Measurements from ENCODE around the gene RCAN2.
"Not testable (repeated sequence)": the region's sequence is repeated elsewhere in the genome, so short reads cannot be mapped to it uniquely, and the experiment has no call there.

Gene RCAN2

GRCh38 chr6:46414398-46414797, 76.9 kb downstream of the RCAN2 start:
- H3K9me3 ChIP-seq (ENCODE audit: control insufficient read depth in 1 of 2, low read length in 2 of 2) = no peaks in the 10 kb centered on the region
- no peak overlapping the region for H3K27ac ChIP-seq (ENCODE audit: low read depth, low read length)
- H3K36me3 ChIP-seq (ENCODE audit: control insufficient read depth in 1 of 2, insufficient read depth in 2 of 2, low read length in 2 of 2) = no peaks in the 10 kb centered on the region

GRCh38 chr6:46412662-46413061, 78.6 kb downstream of the RCAN2 start:
- Histone ChIP-seq H3K36me3 (ENCODE audit: control insufficient read depth in 1 of 2, insufficient read depth in 2 of 2, low read length in 2 of 2) (no peaks in the 10 kb centered on the region), H3K4me1 (ENCODE audit: control insufficient read depth in 1 of 2, insufficient read depth in 2 of 2, low read length in 2 of 2) (no peaks in the 10 kb centered on the region), H3K27me3 (ENCODE audit: control insufficient read depth in 1 of 2, insufficient read depth in 2 of 2, low read length in 2 of 2) (no peaks in the 10 kb centered on the region), H3K27ac (ENCODE audit: low read depth, low read length) (no peak overlapping the region), H3K4me3 (ENCODE audit: low read depth in 1 of 2, low read length in 2 of 2) (no peak overlapping the region), H3K9me3 (ENCODE audit: control insufficient read depth in 1 of 2, low read length in 2 of 2) (no peaks in the 10 kb centered on the region), H3K9ac (ENCODE audit: low read depth in 1 of 2, low read length in 2 of 2) (no peak overlapping the region)

More at GRCh38 chr6:46414398-46414797, 76.9 kb downstream of the RCAN2 start:
- Histone ChIP-seq H3K9ac (ENCODE audit: low read depth in 1 of 2, low read length in 2 of 2) (no peak overlapping the region), H3K27me3 (ENCODE audit: control insufficient read depth in 1 of 2, insufficient read depth in 2 of 2, low read length in 2 of 2) (no peaks in the 10 kb centered on the region), H3K4me1 (ENCODE audit: control insufficient read depth in 1 of 2, insufficient read depth in 2 of 2, low read length in 2 of 2) (no peaks in the 10 kb centered on the region), H3K4me3 (ENCODE audit: low read depth in 1 of 2, low read length in 2 of 2) (no peak overlapping the region)

- Histone ChIP-seq H3K4me1 (ENCODE audit: control insufficient read depth in 1 of 2, insufficient read depth in 2 of 2, low read length in 2 of 2) (no peaks in the 10 kb centered on the region), H3K27ac (ENCODE audit: low read depth, low read length) (no peak overlapping the region), H3K9ac (ENCODE audit: low read depth in 1 of 2, low read length in 2 of 2) (no peak overlapping the region)
Measured at GRCh38 chr6:46411456-46412197, 79.6 kb downstream of the RCAN2 start.

GRCh38 chr6:46410334-46410953, 80.8 kb downstream of the RCAN2 start:
- H3K9me3 ChIP-seq (ENCODE audit: control insufficient read depth in 1 of 2, low read length in 2 of 2) = no peaks in the 10 kb centered on the region
- no peak overlapping the region for H3K27ac ChIP-seq (ENCODE audit: low read depth, low read length)
- no peaks in the 10 kb centered on the region for H3K36me3 ChIP-seq (ENCODE audit: control insufficient read depth in 1 of 2, insufficient read depth in 2 of 2, low read length in 2 of 2)
- no peak overlapping the region for H3K9ac ChIP-seq (ENCODE audit: low read depth in 1 of 2, low read length in 2 of 2)
- no peaks in the 10 kb centered on the region for H3K27me3 ChIP-seq (ENCODE audit: control insufficient read depth in 1 of 2, insufficient read depth in 2 of 2, low read length in 2 of 2)
- H3K4me1 ChIP-seq (ENCODE audit: control insufficient read depth in 1 of 2, insufficient read depth in 2 of 2, low read length in 2 of 2) = no peaks in the 10 kb centered on the region
- no peak overlapping the region for H3K4me3 ChIP-seq (ENCODE audit: low read depth in 1 of 2, low read length in 2 of 2)

More at GRCh38 chr6:46411456-46412197, 79.6 kb downstream of the RCAN2 start:
- no peaks in the 10 kb centered on the region for H3K36me3 ChIP-seq (ENCODE audit: control insufficient read depth in 1 of 2, insufficient read depth in 2 of 2, low read length in 2 of 2)
- H3K4me3 ChIP-seq (ENCODE audit: low read depth in 1 of 2, low read length in 2 of 2) = no peak overlapping the region
- H3K27me3 ChIP-seq (ENCODE audit: control insufficient read depth in 1 of 2, insufficient read depth in 2 of 2, low read length in 2 of 2) = no peaks in the 10 kb centered on the region
- no peaks in the 10 kb centered on the region for H3K9me3 ChIP-seq (ENCODE audit: control insufficient read depth in 1 of 2, low read length in 2 of 2)

GRCh38 chr6:46407776-46408530, 83.3 kb downstream of the RCAN2 start:
- H3K4me1 ChIP-seq (ENCODE audit: control insufficient read depth in 1 of 2, insufficient read depth in 2 of 2, low read length in 2 of 2) = no peaks in the 10 kb centered on the region
- H3K36me3 ChIP-seq (ENCODE audit: control insufficient read depth in 1 of 2, insufficient read depth in 2 of 2, low read length in 2 of 2) = no peaks in the 10 kb centered on the region
- H3K4me3 ChIP-seq (ENCODE audit: low read depth in 1 of 2, low read length in 2 of 2) = no peak overlapping the region
- no peak overlapping the region for H3K9ac ChIP-seq (ENCODE audit: low read depth in 1 of 2, low read length in 2 of 2)
- no peaks in the 10 kb centered on the region for H3K27me3 ChIP-seq (ENCODE audit: control insufficient read depth in 1 of 2, insufficient read depth in 2 of 2, low read length in 2 of 2)
- H3K27ac ChIP-seq (ENCODE audit: low read depth, low read length) = no peak overlapping the region
- no peaks in the 10 kb centered on the region for H3K9me3 ChIP-seq (ENCODE audit: control insufficient read depth in 1 of 2, low read length in 2 of 2)

GRCh38 chr6:46407246-46407645, 84.0 kb downstream of the RCAN2 start:
- H3K27me3 ChIP-seq (ENCODE audit: control insufficient read depth in 1 of 2, insufficient read depth in 2 of 2, low read length in 2 of 2) = no peaks in the 10 kb centered on the region
- no peaks in the 10 kb centered on the region for H3K4me1 ChIP-seq (ENCODE audit: control insufficient read depth in 1 of 2, insufficient read depth in 2 of 2, low read length in 2 of 2)
- no peak overlapping the region for H3K9ac ChIP-seq (ENCODE audit: low read depth in 1 of 2, low read length in 2 of 2)
- H3K4me3 ChIP-seq (ENCODE audit: low read depth in 1 of 2, low read length in 2 of 2) = no peak overlapping the region
- H3K36me3 ChIP-seq (ENCODE audit: control insufficient read depth in 1 of 2, insufficient read depth in 2 of 2, low read length in 2 of 2) = no peaks in the 10 kb centered on the region
- H3K9me3 ChIP-seq (ENCODE audit: control insufficient read depth in 1 of 2, low read length in 2 of 2) = no peaks in the 10 kb centered on the region
- no peak overlapping the region for H3K27ac ChIP-seq (ENCODE audit: low read depth, low read length)

GRCh38 chr6:46405620-46406180, 85.5 kb downstream of the RCAN2 start:
- not testable (repeated sequence) for H3K9me3 ChIP-seq (ENCODE audit: control insufficient read depth in 1 of 2, low read length in 2 of 2); H3K4me3 ChIP-seq (ENCODE audit: low read depth in 1 of 2, low read length in 2 of 2); H3K27me3 ChIP-seq (ENCODE audit: control insufficient read depth in 1 of 2, insufficient read depth in 2 of 2, low read length in 2 of 2); H3K27ac ChIP-seq (ENCODE audit: low read depth, low read length); H3K36me3 ChIP-seq (ENCODE audit: control insufficient read depth in 1 of 2, insufficient read depth in 2 of 2, low read length in 2 of 2); H3K9ac ChIP-seq (ENCODE audit: low read depth in 1 of 2, low read length in 2 of 2); H3K4me1 ChIP-seq (ENCODE audit: control insufficient read depth in 1 of 2, insufficient read depth in 2 of 2, low read length in 2 of 2)

- Histone ChIP-seq H3K27me3 (ENCODE audit: control insufficient read depth in 1 of 2, insufficient read depth in 2 of 2, low read length in 2 of 2) (no peaks in the 10 kb centered on the region), H3K9ac (ENCODE audit: low read depth in 1 of 2, low read length in 2 of 2) (no peak overlapping the region), H3K36me3 (ENCODE audit: control insufficient read depth in 1 of 2, insufficient read depth in 2 of 2, low read length in 2 of 2) (no peaks in the 10 kb centered on the region), H3K4me1 (ENCODE audit: control insufficient read depth in 1 of 2, insufficient read depth in 2 of 2, low read length in 2 of 2) (no peaks in the 10 kb centered on the region), H3K4me3 (ENCODE audit: low read depth in 1 of 2, low read length in 2 of 2) (no peak overlapping the region), H3K27ac (ENCODE audit: low read depth, low read length) (no peak overlapping the region), H3K9me3 (ENCODE audit: control insufficient read depth in 1 of 2, low read length in 2 of 2) (no peaks in the 10 kb centered on the region)
Measured at GRCh38 chr6:46400898-46401297, 90.4 kb downstream of the RCAN2 start.

GRCh38 chr6:46395530-46395929, 95.7 kb downstream of the RCAN2 start:
- H3K36me3 ChIP-seq (ENCODE audit: control insufficient read depth in 1 of 2, insufficient read depth in 2 of 2, low read length in 2 of 2) = no peaks in the 10 kb centered on the region
- no peaks in the 10 kb centered on the region for H3K27me3 ChIP-seq (ENCODE audit: control insufficient read depth in 1 of 2, insufficient read depth in 2 of 2, low read length in 2 of 2)
- H3K27ac ChIP-seq (ENCODE audit: low read depth, low read length) = no peak overlapping the region
- no peak overlapping the region for H3K4me3 ChIP-seq (ENCODE audit: low read depth in 1 of 2, low read length in 2 of 2)
- H3K9me3 ChIP-seq (ENCODE audit: control insufficient read depth in 1 of 2, low read length in 2 of 2) = no peaks in the 10 kb centered on the region
- H3K9ac ChIP-seq (ENCODE audit: low read depth in 1 of 2, low read length in 2 of 2) = no peak overlapping the region
- no peaks in the 10 kb centered on the region for H3K4me1 ChIP-seq (ENCODE audit: control insufficient read depth in 1 of 2, insufficient read depth in 2 of 2, low read length in 2 of 2)

- Histone ChIP-seq H3K9ac (ENCODE audit: low read depth in 1 of 2, low read length in 2 of 2) (no peak overlapping the region), H3K9me3 (ENCODE audit: control insufficient read depth in 1 of 2, low read length in 2 of 2) (no peaks in the 10 kb centered on the region), H3K27me3 (ENCODE audit: control insufficient read depth in 1 of 2, insufficient read depth in 2 of 2, low read length in 2 of 2) (no peaks in the 10 kb centered on the region), H3K4me1 (ENCODE audit: control insufficient read depth in 1 of 2, insufficient read depth in 2 of 2, low read length in 2 of 2) (no peaks in the 10 kb centered on the region), H3K36me3 (ENCODE audit: control insufficient read depth in 1 of 2, insufficient read depth in 2 of 2, low read length in 2 of 2) (no peaks in the 10 kb centered on the region), H3K4me3 (ENCODE audit: low read depth in 1 of 2, low read length in 2 of 2) (no peak overlapping the region), H3K27ac (ENCODE audit: low read depth, low read length) (no peak overlapping the region)
Measured at GRCh38 chr6:46393940-46394337, 97.3 kb downstream of the RCAN2 start.

Measured in duodenal mucosa (tissue), 2 donors.